GM12875 (cell line): ENCODE data around the gene PCDHGC3.

Experiments
- H3K4me3 ChIP-seq: one replicate; pipeline ENCODE4 v1.5.1; 2011; ENCODE audit warnings: low read depth, low read length, control low read depth
- TF ChIP-seq, protein P1 (sequence below): IDR thresholded peaks from 2 replicates; pipeline ENCODE4 v1.5.1; 2011; ENCODE audit warnings: low read depth, mild to moderate bottlenecking, control low read depth, inconsistent platforms, low read length, moderate library complexity, borderline replicate concordance; ENCODE audit not compliant: insufficient read depth

PCDHGC3 gene

DNA sequence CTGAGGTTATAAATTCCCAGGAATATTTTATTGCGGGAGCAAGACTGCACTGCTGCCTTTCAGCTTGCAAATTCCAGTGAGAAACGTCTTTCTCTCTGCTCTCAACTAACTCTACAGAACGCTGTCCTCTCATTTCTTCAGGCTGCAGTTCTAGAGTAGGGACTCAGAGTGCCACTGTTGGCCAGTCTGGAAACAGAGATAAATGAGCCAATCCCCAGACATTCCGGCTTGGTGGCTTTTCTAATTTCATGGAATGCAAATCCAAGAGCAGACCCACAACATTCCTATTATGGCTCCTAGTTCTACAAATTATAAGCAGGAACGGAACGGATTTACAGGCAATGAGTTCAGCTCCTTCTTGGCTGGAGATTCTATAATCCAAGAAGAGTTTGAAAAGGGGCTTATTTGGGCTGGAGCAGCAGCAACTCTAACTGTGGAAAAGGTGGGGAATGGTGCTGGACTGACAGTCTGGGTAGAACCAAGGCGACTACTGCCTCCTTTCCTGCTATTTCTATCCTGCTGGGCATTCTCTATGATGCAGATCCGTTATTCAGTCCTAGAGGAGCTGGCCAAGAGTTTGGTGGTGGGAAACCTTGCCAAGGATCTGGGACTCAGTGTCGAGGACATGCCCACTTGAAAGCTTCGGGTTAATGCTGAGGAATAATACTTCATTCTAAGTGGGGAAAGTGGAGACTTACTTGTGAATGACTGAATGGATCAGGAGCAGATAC lies 36.2 kb upstream of the PCDHGC3 start:
- no peak overlapping the region for H3K4me3 ChIP-seq
- TF ChIP-seq, protein P1, sequence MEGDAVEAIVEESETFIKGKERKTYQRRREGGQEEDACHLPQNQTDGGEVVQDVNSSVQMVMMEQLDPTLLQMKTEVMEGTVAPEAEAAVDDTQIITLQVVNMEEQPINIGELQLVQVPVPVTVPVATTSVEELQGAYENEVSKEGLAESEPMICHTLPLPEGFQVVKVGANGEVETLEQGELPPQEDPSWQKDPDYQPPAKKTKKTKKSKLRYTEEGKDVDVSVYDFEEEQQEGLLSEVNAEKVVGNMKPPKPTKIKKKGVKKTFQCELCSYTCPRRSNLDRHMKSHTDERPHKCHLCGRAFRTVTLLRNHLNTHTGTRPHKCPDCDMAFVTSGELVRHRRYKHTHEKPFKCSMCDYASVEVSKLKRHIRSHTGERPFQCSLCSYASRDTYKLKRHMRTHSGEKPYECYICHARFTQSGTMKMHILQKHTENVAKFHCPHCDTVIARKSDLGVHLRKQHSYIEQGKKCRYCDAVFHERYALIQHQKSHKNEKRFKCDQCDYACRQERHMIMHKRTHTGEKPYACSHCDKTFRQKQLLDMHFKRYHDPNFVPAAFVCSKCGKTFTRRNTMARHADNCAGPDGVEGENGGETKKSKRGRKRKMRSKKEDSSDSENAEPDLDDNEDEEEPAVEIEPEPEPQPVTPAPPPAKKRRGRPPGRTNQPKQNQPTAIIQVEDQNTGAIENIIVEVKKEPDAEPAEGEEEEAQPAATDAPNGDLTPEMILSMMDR = no peak

DNA sequence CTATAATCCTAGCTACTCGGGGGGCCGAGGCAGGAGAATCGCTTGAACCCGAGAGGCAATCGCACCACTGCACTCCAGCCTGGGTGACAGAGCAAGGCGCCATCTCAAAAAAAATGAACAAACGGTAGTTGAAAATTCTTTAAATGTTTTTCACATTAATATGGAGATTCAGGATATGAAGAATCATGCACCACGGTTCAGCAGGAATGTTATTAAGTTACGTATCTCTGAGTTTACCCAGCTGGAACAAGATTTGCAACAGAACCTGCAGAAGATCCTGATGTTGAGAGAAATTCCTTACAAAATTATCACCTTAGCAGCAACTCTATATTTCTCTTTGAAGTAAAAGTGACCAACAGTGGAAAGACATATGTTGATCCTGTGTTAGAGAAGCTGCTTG lies 35.4 kb upstream of the PCDHGC3 start:
- TF ChIP-seq, protein P1 = no peak
- H3K4me3 ChIP-seq = no peak overlapping the region

DNA sequence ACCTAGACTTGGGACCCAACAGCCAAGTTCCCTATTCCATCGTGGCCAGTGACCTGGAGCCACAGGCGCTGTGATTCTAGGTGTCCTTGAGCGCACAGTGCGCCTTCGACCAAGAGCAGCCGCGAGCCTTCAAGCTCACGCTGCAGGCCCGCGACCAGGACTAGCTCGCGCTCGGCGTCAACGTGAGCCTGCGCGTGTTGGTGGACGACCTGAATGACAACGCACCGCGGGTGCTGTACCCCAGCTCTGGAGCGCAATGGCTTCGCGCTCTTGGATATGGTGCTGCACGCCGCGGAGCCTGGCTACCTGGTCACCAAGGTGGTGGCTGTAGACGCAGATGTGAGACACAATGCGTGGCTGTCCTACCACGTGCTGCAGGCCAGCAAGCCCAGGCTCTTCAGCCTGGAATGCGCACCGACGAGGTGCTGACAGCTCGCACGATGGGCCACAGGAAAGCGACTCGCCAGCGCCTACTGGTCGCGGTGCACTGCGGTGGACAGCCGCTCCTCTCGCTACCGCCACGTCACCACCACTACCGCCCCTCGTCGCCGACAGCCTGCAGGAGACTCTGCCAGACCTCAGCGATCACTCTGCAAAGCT lies 34.1 kb upstream of the PCDHGC3 start:
- H3K4me3 ChIP-seq = no peak overlapping the region
- TF ChIP-seq, protein P1 = no peak

DNA sequence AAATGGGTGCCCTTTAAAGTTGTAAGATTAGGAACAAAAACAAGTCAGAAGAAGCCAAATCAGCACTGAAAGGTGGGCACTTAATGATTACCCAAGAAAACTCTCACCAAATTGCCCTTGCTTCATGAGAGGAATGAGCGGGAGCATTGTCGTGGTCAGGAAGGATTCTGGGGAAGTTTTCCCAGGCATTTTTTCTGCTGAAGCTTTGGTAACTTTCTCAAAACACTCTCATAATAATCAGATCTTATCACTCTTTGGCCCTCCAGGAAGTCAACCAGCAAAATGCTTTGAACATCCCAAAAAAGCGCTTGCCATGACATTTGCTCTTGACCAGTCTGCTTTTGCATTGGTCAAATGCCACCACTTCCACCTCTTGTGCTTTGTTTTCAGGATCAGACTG lies 10.4 kb upstream of the PCDHGC3 start:
- TF ChIP-seq, protein P1 = no peak
- H3K4me3 ChIP-seq = no peak overlapping the region

DNA sequence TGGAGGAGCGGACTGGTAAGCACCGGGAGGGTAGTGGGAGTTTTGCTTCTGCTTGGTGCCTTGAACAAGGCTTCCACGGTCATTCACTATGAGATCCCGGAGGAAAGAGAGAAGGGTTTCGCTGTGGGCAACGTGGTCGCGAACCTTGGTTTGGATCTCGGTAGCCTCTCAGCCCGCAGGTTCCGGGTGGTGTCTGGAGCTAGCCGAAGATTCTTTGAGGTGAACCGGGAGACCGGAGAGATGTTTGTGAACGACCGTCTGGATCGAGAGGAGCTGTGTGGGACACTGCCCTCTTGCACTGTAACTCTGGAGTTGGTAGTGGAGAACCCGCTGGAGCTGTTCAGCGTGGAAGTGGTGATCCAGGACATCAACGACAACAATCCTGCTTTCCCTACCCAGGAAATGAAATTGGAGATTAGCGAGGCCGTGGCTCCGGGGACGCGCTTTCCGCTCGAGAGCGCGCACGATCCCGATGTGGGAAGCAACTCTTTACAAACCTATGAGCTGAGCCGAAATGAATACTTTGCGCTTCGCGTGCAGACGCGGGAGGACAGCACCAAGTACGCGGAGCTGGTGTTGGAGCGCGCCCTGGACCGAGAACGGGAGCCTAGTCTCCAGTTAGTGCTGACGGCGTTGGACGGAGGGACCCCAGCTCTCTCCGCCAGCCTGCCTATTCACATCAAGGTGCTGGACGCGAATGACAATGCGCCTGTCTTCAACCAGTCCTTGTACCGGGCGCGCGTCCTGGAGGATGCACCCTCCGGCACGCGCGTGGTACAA lies 556 bp downstream of the PCDHGC3 start:
- TF ChIP-seq, protein P1 = no peak
- H3K4me3 ChIP-seq = peak overlapping the region; percentile 73

DNA sequence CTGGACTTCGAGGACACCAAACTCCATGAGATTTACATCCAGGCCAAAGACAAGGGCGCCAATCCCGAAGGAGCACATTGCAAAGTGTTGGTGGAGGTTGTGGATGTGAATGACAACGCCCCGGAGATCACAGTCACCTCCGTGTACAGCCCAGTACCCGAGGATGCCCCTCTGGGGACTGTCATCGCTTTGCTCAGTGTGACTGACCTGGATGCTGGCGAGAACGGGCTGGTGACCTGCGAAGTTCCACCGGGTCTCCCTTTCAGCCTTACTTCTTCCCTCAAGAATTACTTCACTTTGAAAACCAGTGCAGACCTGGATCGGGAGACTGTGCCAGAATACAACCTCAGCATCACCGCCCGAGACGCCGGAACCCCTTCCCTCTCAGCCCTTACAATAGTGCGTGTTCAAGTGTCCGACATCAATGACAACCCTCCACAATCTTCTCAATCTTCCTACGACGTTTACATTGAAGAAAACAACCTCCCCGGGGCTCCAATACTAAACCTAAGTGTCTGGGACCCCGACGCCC lies 1.3 kb downstream of the PCDHGC3 start:
- H3K4me3 ChIP-seq = peak overlapping the region; percentile 73
- TF ChIP-seq, protein P1 = no peak
